Astrocyte of the cerebellum (primary cell): Measurements from ENCODE around the gene RARRES1.
A peak's percentile ranks its signal among the peaks of the same experiment; 100 is the strongest.

ENCODE experiments used
- DNase-seq: peaks from one replicate; pipeline ENCODE4 v3.0.0-alpha.2; 2011; ENCODE audit warnings: low read depth
- H3K4me3 ChIP-seq: 2 replicates; pipeline ENCODE4 v1.5.1; 2011; ENCODE audit warnings: mild to moderate bottlenecking, low read depth, low read length, moderate library complexity
- in situ Hi-C: cut with HindIII; loops from 2 replicates; pipeline ENCODE4 v1.10.0; 2017; ENCODE audit warnings: low sequenced_read_pairs
- TF ChIP-seq, protein P1 (sequence below): IDR thresholded peaks from 2 replicates; pipeline ENCODE4 v1.5.1; 2012; ENCODE audit warnings: low read length, low read depth, moderate library complexity, mild to moderate bottlenecking; ENCODE audit errors: missing control alignments

Gene RARRES1

DNA sequence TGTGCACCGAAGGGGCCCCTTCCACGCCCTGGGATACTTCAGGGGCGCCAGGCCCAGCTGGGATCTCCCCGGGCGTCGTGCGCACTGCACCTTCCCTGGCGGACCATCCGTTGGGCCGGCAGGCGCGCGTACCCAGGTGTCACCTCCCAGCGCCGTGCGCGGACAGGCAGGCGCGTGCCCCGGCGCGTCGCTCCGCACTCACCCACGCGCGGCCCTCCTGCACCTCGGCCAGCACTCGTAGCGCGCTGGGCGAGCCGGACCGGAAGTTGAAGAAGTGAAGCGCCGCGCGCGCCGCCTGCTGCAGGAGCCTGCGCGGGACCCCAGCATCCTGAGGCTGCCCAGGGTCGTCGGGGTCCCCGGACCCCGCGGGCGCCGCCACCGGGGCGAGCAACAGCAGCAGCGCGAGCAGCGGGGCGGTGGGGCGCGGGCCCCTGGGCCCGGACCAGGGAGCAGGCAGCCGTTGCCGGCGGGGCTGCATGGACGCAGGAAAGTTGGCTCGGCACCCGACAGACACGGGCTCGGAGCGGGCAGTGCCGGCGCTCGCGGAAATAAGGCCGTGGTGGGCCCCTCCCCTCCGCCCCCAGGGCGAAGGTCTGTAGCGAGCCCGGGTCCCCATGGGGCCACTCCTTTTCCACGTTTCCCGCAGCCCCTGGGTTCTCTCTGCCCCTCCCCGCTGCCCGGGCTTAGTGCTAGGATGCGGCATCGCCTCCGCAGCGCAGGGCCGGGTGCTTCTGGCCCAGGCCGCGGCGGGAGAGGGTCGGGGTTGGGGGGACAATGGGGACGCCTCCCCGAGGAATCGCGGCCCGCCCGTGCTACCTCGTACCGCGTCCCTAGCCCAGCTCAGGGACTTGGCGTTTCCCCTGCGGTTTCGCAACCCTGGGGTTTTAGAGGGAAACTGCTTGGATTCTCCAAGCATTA is at the start of gene RARRES1:
Gene RARRES1, minus strand, starts transcription at position 520 of the 918 bp plus-strand sequence. Its CDS starts 42 bp downstream, at position 478.
- in situ Hi-C loops: no loop called here
- peak within 1 kb of the TSS; percentile 41 for H3K4me3 ChIP-seq
- TF ChIP-seq, protein P1, sequence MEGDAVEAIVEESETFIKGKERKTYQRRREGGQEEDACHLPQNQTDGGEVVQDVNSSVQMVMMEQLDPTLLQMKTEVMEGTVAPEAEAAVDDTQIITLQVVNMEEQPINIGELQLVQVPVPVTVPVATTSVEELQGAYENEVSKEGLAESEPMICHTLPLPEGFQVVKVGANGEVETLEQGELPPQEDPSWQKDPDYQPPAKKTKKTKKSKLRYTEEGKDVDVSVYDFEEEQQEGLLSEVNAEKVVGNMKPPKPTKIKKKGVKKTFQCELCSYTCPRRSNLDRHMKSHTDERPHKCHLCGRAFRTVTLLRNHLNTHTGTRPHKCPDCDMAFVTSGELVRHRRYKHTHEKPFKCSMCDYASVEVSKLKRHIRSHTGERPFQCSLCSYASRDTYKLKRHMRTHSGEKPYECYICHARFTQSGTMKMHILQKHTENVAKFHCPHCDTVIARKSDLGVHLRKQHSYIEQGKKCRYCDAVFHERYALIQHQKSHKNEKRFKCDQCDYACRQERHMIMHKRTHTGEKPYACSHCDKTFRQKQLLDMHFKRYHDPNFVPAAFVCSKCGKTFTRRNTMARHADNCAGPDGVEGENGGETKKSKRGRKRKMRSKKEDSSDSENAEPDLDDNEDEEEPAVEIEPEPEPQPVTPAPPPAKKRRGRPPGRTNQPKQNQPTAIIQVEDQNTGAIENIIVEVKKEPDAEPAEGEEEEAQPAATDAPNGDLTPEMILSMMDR: no peak
- DNase-seq: no peak

DNA sequence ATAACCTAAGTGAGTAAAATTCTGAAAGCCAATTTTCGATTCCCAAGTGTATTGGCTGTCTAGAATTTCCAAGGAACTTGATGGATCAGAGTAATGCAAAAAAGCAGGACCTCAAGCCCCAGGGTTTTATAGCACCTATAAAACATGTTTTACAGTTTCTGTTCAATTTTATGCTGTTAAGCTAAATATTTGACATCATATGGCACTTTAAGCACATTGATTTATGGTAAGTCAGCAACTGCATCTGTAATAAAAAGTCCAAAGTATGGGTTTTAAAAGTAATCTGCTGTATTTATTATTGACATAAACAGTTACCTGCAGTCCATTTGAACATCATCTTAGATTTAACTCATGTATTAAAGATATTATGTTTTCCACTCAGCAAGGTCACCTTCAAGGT is 49.6 kb upstream of the RARRES1 start:
- in situ Hi-C loops: loop anchor here (10.0 to 25.0 kb wide), 2 partner anchors 127 to 245 kb away; no protein-coding TSS in a partner anchor
- TF ChIP-seq, protein P1: no peak

DNA sequence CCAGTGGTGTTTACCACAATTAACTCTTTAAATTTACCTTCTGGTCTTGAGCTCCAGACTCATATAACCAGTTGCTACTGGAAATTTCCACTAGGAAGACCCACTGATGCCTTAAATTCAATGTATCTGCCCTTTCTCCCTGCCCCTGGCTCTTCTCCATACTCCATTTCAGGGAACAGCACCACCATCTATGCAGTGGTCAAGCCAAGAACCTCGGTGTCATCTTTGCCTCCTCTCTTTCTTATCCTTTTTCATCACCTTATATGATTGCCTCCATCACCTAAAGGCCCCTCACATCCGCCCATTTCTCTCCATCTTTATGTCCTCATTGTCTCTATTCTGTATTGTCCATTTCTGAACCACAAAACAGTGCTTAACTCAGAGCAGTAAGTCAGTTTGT is 48.9 kb upstream of the RARRES1 start:
- no peak for DNase-seq
- TF ChIP-seq, protein P1: peak; percentile 6
- in situ Hi-C loops: loop anchor here (10.0 to 25.0 kb wide), 2 partner anchors 126 to 244 kb away; no protein-coding TSS in a partner anchor
- H3K4me3 ChIP-seq: no peak overlapping the region

More for the DNA sequence above, 49.6 kb upstream of the RARRES1 start:
- no peak overlapping the region for H3K4me3 ChIP-seq
- DNase-seq: no peak

- TF ChIP-seq, protein P1: no peak
- in situ Hi-C loops: loop anchor here (10.0 to 25.0 kb wide), 2 partner anchors 126 to 243 kb away; no protein-coding TSS in a partner anchor
- H3K4me3 ChIP-seq: no peak overlapping the region
- DNase-seq: no peak
Measured at GRCh38 chr3:158780766-158781165, 48.5 kb upstream of the RARRES1 start.

DNA sequence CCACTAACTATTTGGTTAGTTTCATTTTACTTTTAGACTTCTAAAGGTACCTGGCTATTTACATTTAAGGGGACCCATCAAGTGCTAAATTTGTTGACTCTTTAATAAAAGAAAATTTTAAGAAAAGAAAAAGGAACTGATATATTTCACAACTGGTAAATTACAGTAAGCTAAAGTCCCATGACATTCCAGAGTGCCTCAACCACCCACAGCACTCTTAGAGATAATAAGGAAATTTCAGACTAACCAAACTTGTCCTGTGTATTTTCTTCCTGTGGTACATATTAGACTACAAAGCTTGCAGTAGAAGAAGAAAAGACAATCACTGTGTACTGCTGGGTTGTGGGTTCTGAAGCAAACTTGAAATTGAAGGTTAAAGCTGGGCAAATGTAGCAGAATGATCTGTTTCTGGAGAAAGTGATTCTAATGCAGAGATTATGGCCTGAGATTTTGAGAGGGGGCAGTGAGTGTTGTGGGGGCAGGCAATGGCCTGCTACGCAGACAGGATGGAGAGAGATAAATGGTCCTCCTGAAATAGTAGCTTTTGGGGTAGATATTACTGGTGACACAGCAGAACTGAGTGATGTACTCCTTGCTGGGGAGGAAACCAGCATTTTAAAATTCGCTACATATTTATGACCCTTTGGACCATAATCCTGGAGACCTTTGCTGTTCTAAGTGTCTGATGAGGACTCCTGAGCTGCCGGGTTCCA is 45.1 kb upstream of the RARRES1 start:
- in situ Hi-C loops: loop anchor here (25.0 kb wide), 1 partner anchor 240 kb away; no protein-coding TSS in a partner anchor
- DNase-seq: no peak
- H3K4me3 ChIP-seq: no peak overlapping the region
- TF ChIP-seq, protein P1: no peak

DNA sequence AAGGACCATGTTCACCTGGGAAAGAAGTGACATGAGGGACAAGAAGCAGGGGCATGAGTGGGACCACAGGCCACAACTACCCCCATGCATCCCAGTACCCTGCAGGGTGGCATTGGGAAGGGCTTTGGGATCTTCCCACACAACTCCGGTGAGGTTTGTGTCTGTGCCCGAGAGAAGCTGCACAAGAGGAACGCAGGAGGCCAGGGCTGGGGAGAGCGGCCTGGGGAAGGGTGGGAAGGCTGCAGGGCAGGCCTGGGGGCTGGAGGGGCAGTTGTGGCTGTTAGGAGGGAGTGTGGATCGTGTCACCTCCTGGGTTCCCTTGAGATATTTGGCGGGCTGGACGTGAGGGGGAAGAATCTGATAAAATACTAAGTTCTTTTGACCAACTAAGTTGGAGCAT is 44.3 kb upstream of the RARRES1 start:
- in situ Hi-C loops: loop anchor here (25.0 kb wide), 1 partner anchor 239 kb away; no protein-coding TSS in a partner anchor
- no peak for DNase-seq
- TF ChIP-seq, protein P1: no peak
- H3K4me3 ChIP-seq: no peak overlapping the region
